HG02840 (cell line): Measurements from ENCODE around the gene SNORC.

Experiments used
- ATAC-seq: cut with Tn5 transposase; IDR thresholded peaks from one replicate; pipeline ENCODE4 v1.9.1; 2021; ENCODE audit warnings: mild to moderate bottlenecking, moderate library complexity, moderate number of reproducible peaks; ENCODE audit not compliant: unreplicated experiment, low FRiP score

The SNORC gene

DNA sequence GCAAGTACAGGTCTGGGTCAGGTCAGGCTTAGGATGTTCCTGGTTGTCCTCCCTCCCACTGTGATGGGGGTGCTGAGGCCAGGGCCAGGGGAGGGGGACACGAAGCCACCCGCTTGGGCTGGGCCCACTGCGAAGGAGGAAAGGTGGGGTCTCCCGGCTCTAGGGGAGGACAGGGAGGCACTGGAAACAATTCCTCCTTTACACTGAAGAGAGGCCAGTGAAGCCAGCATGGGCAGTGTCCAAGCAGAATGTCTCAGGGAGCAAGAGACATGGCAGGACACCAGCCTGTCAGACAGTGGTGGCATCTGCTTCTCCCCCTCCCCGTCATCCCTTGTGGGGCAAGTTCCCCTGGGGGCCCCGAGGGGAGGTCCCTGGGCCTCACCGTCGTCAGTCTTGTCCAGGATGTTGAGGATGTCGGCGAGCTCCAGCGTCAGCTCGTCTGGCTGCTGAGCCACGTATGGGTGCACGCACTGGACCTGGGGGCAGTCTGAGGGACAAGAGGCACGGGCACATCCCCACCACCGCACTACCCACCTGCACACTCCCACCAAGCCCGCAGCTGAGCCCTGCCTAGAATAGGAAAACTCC, 10.8 kb downstream of the SNORC start:
- no peak for ATAC-seq

DNA sequence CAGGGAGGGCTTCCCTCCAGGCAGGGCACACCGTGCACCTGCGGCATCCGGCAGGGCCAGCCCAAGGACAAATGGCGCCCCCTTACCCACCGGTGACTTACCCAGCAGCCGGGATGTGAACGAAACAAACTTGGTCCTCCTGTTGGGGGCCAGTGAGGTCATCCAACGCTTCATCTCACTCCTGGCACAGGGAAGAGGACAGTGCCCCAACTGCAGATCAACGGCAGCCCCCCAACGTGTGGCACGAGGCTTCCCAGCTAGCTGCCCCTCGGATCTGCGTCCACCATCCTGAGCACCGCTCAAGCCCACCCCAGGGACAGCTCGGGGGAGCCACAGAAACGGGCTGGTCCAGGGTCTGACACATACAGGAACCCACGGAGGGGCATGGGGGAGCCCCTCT, 12.0 kb downstream of the SNORC start:
- ATAC-seq: no peak

DNA sequence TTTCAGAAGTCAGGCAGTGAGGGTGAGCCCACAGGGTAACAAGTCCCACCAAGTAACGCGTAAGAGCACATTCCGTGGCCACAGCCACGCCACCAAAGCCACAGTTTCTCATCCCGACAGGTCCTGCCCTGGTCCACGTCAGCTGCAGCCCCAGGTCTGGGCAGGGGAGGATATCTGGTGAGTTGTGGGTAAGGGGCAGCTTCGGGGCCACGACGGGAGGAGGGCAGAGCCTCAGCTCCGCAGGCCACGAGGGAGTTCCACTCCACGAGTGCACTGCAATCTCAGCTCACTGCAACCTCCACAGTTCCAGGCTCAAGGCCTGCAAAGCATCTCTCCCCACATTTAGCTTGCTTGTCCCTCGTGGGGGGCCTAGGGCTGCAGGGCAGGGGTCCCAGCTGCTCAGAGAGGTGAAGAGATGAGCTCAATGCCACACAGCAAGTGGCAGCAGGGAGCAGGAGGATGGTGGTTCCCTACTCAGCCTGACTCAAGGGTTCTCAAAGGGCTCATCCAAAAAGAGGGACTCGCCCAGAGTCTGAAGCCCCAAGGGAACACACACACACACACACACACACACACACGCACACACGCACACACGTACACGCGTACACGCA, 12.5 kb downstream of the SNORC start:
- no peak for ATAC-seq

DNA sequence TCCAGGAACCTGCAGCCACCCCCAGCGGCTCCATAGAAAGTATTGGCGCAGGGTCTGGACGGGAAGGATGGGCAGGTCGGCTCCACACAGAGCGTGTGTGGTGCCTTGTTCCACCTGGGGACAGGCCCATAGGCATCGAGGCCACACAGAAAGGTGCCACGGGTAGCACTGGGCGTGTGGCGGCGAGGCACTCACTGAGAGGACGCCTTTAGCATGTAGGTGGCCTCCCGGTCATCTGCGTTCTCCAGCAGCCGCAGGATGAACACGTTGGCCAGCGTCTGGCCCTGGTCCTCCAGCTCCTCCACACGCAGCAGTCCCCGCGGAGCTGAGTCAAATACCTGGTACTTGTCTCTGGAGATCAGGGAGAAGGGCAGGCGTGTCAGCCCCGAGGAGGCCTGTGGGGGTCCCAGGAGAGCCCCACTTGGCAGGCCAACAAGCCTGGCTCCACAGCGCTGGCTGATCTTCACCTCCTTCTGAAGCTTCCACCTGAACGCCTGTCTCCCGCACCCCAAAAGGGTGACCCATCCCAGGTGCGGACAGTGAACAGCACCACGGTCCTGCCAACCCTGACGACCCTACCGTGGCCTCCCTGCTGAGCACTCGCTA, 13.2 kb downstream of the SNORC start:
- ATAC-seq: no peak

DNA sequence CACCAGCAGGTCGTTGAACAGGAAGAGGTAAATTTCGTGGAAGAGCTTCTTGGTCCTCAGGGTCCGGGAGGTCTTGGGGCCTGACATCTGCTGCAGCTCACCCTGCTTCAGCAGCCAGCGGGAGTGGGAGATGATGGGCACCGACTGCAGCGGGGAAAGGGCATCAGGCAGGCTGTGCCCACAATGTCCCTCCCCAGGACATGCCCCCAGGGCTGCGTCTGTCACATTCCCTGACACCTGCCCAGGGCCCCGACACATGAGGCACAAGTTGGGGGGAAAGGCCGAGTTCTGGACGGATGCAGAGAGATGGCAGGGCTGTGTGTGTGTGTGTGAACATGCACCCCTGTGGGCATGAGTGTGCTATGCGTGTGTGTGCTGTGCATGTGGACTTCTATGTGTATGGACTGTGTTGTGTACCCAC, 13.9 kb downstream of the SNORC start:
- no peak for ATAC-seq

DNA sequence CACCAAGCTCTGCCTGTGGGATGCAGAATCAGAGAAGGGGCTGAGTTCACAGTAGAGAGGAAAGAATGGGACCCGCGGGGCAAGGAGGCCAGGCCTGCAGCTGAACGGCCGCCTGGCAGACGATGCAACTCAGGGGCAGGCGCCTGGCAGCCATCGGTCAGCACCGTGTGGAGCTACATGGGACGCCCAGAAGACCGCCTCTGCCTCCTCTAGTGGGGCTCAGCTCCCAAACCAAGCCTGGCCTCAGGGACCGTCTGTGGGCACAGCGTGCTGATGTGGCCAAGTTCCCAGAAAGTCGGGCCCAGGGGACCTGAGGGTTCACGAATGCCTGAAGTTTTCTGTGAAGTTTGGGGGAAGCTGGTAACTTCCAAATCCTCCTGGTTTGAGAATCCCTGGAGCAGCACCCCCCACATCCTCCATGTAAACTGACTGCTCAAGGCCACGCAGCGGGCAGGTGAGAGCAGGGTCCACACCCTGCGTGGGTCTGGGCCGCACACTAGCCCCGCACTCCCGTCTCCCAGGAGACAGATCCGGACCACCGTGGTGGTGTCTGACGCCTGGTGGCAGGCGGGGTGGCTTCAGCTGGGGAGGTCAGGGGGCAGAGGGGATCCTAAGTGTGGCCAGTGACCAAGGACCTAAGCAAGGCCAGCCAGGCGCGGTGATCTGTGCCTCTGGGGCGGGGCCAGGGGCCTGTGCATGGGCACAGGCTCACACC, 14.6 kb downstream of the SNORC start:
- no peak for ATAC-seq

DNA sequence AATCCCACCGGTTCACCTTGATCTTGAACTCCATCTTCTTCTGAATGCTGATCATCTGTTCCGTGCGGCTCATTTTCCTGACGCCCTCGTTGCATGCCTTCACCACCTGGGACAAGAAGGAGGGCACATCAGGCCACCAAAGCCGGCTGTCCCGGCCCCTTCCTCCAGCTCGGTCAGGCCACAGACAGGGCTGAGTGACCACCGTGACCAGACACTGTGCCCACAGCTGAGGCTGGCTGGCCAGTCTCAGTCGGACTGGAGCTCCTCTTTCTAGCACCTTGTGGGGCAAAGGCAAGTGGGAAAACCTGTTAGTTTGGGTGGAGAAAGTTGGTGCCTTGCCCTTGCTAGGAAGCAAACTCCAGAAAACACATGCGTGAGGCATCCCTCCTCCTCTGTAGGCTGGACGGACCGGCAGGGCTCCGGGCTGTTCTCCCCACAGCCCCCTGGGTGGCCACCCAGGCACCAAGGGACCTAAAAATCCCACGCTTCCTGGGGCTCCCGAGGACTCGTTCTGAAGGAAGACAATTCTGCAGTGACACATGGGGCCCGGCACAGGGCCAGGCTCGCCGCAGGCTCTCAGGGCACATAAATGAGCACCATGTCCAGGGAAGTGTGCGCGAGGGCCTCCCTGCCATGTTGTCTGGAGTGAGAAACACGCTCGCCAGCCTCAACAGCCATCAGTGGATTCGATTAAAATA, 15.3 kb downstream of the SNORC start:
- ATAC-seq: no peak

DNA sequence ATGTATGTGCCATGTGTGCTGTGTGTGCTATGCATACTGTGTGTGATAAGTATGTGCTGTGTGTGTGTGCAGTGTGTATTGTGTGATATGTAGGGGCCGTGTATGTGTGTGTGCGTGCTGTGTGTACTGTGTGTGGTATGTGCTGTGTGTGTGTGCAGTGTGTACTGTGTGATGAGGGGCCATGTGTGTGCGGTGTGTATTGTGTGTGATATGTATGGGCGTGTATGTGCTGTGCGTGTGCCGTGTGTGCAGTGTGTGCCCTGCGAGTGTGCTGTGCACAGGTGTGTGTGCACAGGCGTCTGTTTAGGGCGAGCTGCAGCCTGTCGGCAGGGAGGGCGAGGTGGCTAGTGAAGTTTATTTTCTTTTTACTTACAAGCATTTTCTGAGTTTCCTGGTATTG, 16.1 kb downstream of the SNORC start:
- ATAC-seq: no peak

DNA sequence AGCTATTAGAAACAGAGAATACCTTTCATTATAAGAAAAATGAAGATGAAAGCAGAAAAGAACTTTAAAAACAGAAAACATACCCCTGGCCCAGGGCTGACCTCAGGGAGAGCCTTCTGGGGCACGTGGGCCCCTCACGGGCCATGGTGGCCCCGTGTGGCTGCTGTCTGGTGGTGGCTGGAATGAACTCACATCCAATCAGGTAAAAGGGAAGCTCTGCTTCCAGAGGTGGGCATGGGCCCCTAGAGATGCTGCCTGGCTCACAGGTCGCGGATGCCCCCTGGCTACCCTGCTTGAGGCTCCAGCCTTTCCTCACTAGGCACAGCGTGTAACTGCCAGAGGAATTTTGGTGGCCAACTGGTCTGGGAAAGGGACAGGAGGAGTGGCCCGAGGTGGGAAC, 16.6 kb downstream of the SNORC start:
- no peak for ATAC-seq

DNA sequence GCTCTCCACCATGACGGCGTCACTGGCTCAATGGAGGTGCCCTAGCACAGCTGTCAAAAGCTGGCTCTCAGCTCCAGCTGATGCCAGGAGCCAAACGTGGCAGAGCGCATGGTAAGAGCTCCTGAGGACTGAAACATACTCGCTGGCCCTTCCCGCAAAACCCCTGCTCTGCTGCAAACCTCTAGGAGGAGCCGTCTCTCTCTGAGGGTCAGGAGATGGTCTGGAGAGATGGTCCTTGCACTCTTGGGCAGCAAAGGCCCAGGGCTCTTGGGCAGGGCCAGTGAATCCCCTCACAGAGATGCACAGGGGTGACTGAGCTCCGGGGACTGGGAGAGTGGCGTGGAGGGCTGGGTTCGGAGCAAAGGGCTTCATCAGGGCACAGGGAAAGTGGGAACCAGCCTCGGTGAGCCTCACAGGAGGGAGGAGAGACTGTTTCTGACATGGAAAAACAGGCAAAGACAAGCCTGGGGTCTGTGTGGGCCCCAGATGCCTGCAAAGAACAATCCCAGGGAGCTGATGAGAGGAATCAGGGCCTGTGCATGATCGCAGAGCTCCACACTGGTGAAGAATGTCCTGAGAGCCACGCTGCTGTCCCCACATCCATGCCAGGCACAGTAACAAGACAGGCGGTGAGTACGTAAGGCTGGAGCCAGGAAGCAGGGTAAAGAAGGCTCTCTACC, 17.2 kb downstream of the SNORC start:
- ATAC-seq: no peak

DNA sequence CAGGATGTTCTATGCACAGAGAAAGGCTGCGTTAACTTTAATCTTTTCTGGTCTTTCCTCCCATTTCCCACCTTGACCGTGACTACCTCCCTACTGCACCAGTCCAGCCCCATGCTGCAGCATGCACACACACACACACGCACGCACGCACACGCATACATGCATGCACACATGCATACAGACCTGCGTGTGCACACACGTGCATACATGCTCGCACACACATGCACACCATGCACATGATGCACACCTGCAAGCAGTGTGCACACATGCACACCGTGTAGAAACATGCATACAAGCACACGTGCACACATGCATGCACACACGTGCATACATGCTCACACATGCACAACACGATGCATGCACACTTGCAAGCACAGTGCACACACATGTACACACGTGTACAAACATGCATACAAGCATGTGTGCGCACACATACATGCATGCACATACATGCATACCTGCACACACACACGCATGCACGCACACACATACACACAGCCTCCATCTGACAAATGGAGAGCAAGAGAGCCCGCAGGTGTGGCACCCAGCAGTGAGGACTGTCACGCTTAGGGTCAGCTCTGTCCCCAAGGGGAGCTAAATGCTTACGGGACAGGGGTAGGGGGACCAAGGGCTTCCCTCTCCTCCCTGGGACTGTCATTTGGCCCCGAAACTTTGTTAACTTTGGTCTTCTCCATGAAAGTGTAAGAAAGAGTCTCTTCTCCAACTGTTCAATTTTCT, 18.2 kb downstream of the SNORC start:
- no peak for ATAC-seq

DNA sequence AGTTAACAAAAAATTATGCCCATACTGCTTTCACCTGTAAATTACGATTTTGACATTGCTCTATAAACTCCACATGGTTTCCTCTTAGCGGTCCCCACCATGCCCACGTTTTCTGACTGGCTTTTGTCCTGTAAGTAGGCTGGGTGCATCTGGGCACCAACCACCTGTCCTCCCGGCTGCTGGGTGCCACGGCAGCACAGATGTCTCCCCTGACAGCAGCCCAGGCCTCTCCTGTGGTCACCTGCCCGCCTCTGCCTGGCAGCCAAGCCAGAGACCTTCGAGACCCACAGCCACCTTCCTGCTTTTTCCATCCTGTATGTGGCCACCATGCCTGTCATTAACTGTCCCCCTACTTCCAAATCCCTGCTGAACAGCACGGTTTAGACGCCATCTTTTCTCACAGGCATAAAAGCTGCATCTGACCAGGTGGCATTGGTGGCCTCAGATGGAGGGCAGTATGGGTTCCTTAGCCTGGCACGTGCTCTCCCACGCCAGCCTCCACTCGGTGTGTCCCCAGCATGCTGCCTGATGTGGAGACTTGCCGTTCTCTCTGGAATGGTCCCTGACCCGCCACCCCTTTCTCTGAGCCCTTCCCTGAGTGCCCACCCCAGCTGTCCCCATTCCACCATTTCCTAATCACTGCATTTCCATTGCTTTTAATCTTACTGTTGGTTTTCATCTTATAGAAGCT, 18.9 kb downstream of the SNORC start:
- ATAC-seq: no peak

DNA sequence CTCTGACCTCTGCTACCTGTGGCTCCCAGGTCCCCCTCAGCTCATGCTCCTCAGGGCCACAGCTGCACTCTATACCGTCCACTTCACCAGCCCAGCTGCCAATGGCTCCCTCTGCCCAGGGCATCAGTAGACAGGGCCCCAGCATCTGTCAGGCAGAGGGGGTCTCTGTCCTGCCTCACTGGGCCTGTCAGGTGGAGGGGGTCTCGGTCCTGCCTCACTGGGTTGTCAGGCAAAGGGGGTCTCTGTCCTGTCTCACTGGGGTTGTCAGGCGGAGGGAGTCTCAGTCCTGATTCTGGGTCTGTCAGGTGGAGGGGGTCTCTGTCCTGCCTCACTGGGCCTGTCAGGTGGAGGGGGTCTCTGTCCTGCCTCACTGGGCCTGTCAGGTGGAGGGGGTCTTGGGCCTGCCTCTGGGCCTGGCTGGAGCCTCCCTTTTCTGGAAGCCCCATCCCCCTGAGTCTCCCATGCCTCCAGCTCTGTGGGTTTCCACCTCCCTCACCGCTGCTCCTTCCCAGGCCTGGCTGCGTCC, 19.9 kb downstream of the SNORC start:
- no peak for ATAC-seq

DNA sequence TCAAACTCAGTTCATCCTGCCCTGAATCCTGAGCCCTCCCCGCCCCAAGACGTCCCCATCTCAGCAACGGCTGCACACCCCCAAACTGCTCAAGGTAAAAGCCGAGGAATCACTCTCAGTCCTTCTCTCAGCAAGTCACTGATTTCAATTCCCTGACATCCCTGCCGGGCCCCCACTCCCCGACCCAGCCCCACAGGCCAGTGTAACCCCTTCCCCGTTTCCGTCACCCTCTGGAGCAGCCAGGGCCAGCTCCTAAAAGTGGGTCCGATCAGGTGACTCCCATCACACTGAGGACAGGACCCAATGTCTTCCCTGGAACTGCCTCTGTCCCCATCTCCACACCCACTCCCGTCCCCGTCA, 20.5 kb downstream of the SNORC start:
- ATAC-seq: no peak

DNA sequence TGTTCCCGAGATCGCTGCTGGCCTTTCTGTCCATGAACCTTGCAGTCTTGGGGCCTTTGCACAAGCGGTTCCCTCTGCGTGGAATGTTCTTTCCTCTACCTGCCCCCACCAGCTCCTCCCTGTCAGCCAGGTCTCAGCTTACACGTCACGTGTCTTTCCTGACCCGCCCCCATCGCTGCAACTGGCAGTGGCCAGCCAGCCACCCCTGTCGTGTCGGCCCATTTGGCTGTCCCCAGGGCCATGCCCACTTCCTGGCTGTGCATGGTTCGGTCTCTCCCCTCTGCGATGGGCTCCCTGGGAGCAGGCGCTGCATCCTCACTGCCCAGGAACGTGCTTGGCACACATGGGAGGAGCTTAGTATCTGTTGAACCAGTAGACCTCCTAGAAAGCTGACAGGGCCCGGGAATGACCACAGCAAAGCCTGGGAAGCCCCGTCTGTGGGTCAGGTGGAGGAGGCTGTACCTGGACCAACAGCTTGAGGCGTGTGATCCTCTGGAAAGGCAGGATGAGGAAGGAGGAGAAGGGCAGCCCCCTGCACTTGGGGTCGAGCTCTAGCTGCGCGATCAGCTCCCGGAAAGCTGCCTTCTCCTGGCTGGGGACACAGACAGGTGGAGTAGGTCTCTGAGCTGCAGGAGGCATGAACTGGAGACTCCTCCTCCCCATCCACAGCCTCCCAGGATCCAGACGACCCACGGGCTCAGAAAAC, 21.0 kb downstream of the SNORC start:
- no peak for ATAC-seq

DNA sequence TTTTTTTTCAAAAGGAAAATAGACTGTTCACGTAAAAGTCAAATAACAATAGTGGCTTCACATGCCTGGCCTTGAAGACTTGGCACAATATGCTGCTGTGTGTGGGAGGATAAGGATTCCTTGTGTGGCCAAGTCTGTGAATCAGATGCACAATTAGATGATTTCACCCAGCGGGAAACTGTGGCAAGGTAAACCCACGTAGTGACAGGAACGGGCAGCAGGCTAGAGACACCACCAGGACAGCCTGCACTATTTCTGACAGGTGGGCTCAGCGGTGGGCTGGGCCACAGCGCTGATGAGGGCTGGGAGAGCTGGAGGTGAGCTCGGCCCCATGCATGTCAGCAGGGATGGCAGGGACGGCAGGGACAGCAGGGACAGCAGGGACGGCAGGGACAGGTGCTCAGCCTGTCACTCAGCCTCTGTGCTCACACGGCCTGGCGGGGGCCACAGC, 21.6 kb downstream of the SNORC start:
- ATAC-seq: no peak

DNA sequence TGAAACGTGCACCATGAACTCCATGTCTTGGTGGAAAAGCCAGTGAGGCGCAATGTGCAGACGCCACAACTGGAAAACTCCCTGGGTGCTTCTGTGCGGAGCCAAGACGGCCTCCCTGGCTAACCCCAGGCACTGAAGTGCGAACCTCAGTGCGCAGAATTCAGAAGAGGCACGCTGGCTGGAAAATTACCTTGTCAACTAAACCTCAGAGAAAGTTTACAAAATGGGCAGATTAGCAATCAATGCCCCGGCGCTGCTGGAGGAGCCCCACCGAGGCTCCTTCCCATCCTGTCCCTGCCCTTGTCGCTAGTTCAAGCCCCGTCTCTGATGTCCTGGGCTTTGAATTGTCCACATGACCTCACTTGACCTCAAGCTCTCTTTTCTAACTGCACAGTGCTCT, 22.2 kb downstream of the SNORC start:
- no peak for ATAC-seq

DNA sequence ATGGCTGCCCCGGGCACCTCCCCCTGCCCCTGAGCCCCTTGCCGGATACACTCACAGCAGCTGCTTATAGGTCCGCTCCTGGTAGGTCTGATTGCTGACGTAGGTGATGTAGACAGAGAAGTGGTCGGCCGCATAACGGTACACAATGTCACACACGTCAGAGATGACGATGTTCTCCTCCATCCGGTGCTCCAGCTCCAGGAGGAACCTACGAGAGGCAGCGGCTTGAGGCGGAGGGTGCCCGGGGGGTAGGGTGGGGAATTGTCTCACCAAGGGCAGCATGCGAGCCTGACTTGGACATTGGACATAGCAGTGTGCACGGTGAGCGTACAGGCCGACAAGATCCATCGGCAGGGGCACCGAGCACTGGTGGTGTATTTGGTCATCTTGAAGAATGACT, 22.8 kb downstream of the SNORC start:
- no peak for ATAC-seq
